ENCODE data around the gene ATXN2L.
"Not testable (repeated sequence)": the region's sequence is repeated elsewhere in the genome, so short reads cannot be mapped to it uniquely, and the experiment has no call there.

ATXN2L gene

DNA sequence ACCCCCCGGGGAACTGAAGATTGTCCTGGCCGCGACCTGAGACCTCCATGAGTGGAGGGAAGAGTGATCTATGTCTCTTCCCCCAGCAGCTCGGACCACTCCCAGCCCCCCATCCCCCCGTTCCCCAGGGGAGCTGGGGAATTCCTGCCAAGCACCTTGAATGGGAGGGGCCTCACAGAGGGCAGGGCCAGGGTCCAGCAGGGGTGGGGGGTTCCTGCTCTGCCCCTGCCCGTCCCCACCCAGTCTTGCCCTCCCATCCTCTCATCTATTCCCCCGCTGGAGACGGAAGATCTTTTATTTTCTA lies 13.9 kb downstream of the ATXN2L start:
- no peak for DNase-seq

GRCh38 chr16:28837672-28838557 lies 15.1 kb downstream of the ATXN2L start:
- no peak for DNase-seq

GRCh38 chr16:28838558-28838918 lies 15.7 kb downstream of the ATXN2L start:
- DNase-seq = no peak

- DNase-seq = no peak
These were observed 16.3 kb downstream of the ATXN2L start for GRCh38 chr16:28839004-28839639.

GRCh38 chr16:28839899-28840298 lies 17.1 kb downstream of the ATXN2L start:
- DNase-seq = no peak

- DNase-seq = no peak
These were observed 19.9 kb downstream of the ATXN2L start for GRCh38 chr16:28842696-28843095.

- no peak for DNase-seq
These were observed 21.0 kb downstream of the ATXN2L start for GRCh38 chr16:28843766-28844165.

- DNase-seq = no peak
These were observed 21.6 kb downstream of the ATXN2L start for GRCh38 chr16:28844226-28844885.

- peak in 1 of 5 donors; percentile 24 for DNase-seq
These were observed 22.5 kb downstream of the ATXN2L start for GRCh38 chr16:28845293-28845692.

GRCh38 chr16:28845761-28846079 lies 22.9 kb downstream of the ATXN2L start:
- no peak for DNase-seq

DNA sequence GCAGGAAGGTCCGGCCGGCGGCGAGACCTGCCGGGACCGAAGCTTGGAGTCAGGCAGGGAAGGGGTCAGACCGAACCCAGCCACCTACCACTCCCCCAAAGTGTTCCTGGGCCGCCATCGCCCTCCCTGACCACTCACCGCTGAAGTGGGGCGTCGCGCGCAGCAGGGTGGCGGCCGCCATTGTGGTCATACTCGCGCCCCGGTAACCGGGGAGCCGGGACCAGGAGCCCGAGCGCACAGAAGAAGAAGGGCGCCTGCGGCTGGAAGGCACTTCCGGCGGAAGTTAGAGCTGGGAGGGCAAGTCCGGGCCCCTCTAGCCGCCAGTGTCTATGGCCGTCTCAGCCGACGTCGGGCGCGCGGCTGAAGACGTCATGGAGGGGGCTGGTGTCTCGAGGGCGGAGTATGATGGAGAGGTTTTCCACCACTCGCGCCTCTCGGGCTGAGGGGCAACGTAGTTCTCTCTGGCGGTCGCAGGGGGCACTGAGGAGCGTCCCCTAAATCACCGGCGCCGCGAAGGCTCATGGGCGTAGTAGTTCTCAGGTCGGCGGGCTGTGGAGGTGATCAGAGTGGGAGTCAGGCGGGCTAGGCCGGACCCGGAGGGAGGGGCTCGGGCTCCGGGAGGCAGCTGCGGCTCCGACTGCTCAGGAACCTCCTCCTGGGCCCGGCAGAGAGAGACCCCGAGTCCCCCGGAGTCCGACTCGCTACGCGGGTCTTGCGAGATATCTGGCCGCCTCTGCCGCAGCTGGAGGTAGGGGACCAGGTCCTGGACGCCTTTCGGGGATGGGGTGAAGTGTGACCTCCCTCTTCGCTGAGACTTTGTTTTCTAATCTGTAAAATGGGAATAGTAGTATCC lies 23.5 kb downstream of the ATXN2L start, which contains the start of gene TUFM:
Gene TUFM (minus strand): TSS at position 269 of the 853 bp plus-strand sequence. CDS start 79 bp downstream, at position 190.
- peak; percentile 96 to 99 (median 97) for DNase-seq

DNA sequence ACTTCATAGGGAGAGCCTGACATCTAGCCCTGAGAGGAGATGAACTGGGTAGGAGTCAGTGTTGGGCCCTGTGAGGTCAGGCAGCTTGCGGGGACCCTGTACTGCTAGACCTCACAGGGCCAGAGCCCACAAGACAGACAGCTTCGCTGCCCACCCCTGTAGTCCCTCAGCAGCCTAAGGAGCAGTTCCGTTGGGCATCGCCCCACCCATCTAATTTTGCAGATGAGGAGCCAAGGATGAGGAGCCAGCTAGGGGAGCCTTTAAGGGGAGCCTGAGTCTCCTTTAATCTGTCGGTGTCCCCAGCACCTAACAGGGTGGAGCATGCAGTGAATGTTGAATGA lies 24.1 kb downstream of the ATXN2L start:
- no peak for DNase-seq

- no peak for DNase-seq
These were observed 35.6 kb downstream of the ATXN2L start for GRCh38 chr16:28858421-28858820.

DNA sequence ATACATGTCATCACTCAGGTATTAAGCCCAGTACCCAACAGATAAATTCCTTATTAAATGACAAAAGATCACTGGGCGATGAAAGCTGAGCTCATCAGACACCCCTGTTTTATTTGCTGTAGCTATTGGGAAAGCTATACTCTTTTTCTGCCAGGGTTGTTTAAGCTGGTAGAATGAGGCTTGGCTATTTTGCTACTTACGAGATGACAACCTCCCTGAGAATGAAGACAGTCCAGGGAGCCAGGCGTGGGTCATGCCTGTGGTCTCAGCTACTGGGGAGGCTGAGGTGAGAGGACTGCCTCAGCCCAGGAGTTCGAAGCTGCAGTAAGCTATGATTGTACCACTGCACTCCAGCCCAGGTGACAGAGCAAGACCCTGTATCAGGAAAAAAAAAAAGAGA lies 36.5 kb downstream of the ATXN2L start:
- DNase-seq = no peak

DNA sequence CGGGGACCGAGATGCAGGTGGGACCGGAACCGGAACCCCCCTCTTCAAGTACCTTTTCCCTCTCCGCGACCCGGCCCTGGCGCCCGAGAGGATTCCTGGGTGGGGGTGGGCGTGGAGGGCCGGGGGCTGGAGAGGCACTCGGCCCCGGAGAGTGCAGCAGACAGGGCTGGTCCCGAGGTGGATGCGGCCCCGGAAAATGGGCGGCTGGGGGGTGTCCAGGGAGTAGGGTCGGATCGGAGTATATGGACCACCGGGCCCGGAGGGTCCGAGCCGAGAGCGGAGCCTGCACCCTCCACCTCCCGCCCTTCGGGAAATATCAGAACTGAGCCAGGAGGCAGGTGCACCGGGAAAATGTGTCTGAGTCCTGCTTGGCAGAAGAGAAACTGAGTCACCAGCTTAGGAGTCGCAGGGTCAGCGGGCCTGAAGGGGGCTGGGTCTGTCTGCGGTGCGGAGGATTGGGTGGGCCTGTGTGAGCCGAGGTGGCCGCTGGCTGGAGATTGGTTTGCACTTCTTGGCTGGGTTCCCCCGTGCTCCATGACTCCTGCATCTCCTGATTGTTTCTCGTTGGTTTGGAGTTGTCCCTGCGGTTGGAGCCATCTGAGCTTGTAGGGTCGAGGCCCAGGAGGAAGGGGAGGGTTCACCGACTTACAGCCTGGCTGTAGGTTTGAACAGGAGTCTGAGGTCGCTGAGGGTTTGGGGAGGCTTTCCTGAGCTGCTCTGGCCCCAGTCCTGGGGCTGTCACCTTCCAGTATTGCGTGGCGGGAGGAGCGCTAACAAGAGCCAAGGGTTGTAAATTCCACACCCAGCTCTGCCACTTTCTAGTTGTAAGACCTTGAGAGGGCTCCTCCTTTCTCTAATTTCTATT lies 41.4 kb downstream of the ATXN2L start:
- DNase-seq = peak in 3 of 5 donors; percentile 13 to 35 (median 35)

- DNase-seq = no peak
These were observed 42.3 kb downstream of the ATXN2L start for GRCh38 chr16:28865001-28865688.

GRCh38 chr16:28865722-28866453 lies 43.1 kb downstream of the ATXN2L start:
- DNase-seq = peak in 1 of 5 donors; percentile 11

GRCh38 chr16:28866454-28866804 lies 43.6 kb downstream of the ATXN2L start:
- no peak for DNase-seq

GRCh38 chr16:28867241-28867640 lies 44.4 kb downstream of the ATXN2L start:
- DNase-seq = no peak

GRCh38 chr16:28867646-28868045 lies 44.8 kb downstream of the ATXN2L start:
- DNase-seq = not testable (repeated sequence)

GRCh38 chr16:28869201-28869600 lies 46.4 kb downstream of the ATXN2L start:
- no peak for DNase-seq
